HG02588 (cell line): ENCODE measurements around the gene PAN2.
"Not testable (repeated sequence)": the region's sequence is repeated elsewhere in the genome, so short reads cannot be mapped to it uniquely, and the experiment has no call there.

ENCODE experiments used
- ATAC-seq: cut with Tn5 transposase; IDR thresholded peaks from one replicate; pipeline ENCODE4 v1.9.1; 2021; ENCODE audit warnings: mild to moderate bottlenecking, moderate library complexity; ENCODE audit not compliant: unreplicated experiment

PAN2 gene

GRCh38 chr12:56333679-56334489 lies at the start of gene PAN2:
Gene PAN2 (minus strand): TSS chr12:56334000. CDS start chr12:56333094, 906 bp downstream.
- peak; percentile 96 for ATAC-seq

- ATAC-seq: no peak
These were observed 48.8 kb upstream of the PAN2 start for GRCh38 chr12:56382611-56383010.

GRCh38 chr12:56377989-56378316 lies 44.2 kb upstream of the PAN2 start:
- no peak for ATAC-seq

GRCh38 chr12:56377310-56377988 lies 43.6 kb upstream of the PAN2 start:
- no peak for ATAC-seq

GRCh38 chr12:56375598-56376434 lies 42.0 kb upstream of the PAN2 start:
- ATAC-seq: peak; percentile 73

- ATAC-seq: peak; percentile 19
These were observed 41.2 kb upstream of the PAN2 start for GRCh38 chr12:56374726-56375597.

GRCh38 chr12:56373515-56373914 lies 39.7 kb upstream of the PAN2 start:
- no peak for ATAC-seq

- no peak for ATAC-seq
These were observed 33.1 kb upstream of the PAN2 start for GRCh38 chr12:56366948-56367347.

GRCh38 chr12:56362130-56363059 lies 28.6 kb upstream of the PAN2 start, which contains the start of gene APOF:
Gene APOF (minus strand): TSS chr12:56362857. CDS start chr12:56362745, 112 bp downstream.
- ATAC-seq: no peak

GRCh38 chr12:56361487-56362129 lies 27.8 kb upstream of the PAN2 start:
- ATAC-seq: no peak

- peak; percentile 93 for ATAC-seq
These were observed 26.3 kb upstream of the PAN2 start, which contains the start of gene STAT2 for GRCh38 chr12:56359851-56360767. Gene STAT2 (minus strand): TSS chr12:56360107. CDS start chr12:56356571, 3,536 bp downstream.

GRCh38 chr12:56358836-56359532 lies 25.2 kb upstream of the PAN2 start:
- ATAC-seq: no peak

GRCh38 chr12:56351325-56351724 lies 17.5 kb upstream of the PAN2 start:
- no peak for ATAC-seq

GRCh38 chr12:56350662-56351061 lies 16.9 kb upstream of the PAN2 start:
- no peak for ATAC-seq

GRCh38 chr12:56348776-56349175 lies 15.0 kb upstream of the PAN2 start:
- ATAC-seq: no peak

- ATAC-seq: not testable (repeated sequence)
These were observed 13.5 kb upstream of the PAN2 start for GRCh38 chr12:56347255-56347654.

- ATAC-seq: no peak
These were observed 12.9 kb upstream of the PAN2 start for GRCh38 chr12:56346675-56347074.
